GM18873 (cell line): ENCODE results near the gene EIF4A3.

Experiments used
- ATAC-seq: cut with Tn5 transposase; IDR thresholded peaks from one replicate; pipeline ENCODE4 v1.9.1; 2021; ENCODE audit warnings: mild to moderate bottlenecking, moderate library complexity, moderate number of reproducible peaks; ENCODE audit not compliant: unreplicated experiment, low FRiP score

The EIF4A3 gene

GRCh38 chr17:80116276-80116920 is 30.5 kb downstream of the EIF4A3 start:
- no peak for ATAC-seq

DNA sequence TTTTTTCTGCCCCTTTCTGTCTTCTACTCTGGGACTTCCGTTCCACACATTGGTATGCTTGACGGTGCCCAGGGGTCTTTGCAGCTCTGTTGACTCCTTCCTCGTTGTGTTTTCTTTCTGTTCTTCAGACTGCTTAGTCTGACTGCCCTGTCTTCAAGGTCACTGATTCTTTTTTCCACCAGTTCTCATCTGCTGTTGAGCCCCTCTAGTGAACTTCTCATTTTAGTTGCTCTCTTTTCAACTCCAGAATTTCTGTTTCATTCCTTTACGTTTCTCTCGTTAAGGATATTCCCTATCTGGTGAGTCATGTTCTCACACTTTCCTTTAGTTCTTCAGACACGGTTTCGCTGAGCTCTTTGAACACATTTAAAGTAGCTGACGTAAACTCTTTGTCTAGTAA is 31.8 kb downstream of the EIF4A3 start:
- ATAC-seq: no peak

- ATAC-seq: no peak
Observed at GRCh38 chr17:80114758-80115157, 32.2 kb downstream of the EIF4A3 start.

DNA sequence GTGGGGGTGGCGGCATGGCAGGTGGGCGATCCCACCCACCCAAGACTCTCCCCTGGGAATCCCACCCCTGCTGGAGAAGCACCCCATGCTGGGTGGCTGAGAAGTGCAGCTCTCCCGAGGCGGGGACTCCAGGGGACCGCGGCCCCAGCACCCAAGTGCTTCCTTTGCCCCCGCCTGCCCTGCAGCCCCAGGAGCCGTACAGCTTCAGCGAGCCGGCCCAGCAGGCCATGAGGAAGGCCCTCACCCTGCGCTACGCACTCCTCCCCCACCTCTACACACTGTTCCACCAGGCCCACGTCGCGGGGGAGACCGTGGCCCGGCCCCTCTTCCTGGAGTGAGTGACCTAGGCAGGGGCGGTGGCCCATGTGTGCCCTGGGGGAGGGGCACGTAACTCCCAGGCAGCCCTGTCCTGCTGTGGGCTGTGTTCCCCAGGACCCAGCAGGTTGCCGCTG is 33.9 kb downstream of the EIF4A3 start:
- ATAC-seq: no peak

- no peak for ATAC-seq
Observed at GRCh38 chr17:80112471-80113032, 34.4 kb downstream of the EIF4A3 start.

DNA sequence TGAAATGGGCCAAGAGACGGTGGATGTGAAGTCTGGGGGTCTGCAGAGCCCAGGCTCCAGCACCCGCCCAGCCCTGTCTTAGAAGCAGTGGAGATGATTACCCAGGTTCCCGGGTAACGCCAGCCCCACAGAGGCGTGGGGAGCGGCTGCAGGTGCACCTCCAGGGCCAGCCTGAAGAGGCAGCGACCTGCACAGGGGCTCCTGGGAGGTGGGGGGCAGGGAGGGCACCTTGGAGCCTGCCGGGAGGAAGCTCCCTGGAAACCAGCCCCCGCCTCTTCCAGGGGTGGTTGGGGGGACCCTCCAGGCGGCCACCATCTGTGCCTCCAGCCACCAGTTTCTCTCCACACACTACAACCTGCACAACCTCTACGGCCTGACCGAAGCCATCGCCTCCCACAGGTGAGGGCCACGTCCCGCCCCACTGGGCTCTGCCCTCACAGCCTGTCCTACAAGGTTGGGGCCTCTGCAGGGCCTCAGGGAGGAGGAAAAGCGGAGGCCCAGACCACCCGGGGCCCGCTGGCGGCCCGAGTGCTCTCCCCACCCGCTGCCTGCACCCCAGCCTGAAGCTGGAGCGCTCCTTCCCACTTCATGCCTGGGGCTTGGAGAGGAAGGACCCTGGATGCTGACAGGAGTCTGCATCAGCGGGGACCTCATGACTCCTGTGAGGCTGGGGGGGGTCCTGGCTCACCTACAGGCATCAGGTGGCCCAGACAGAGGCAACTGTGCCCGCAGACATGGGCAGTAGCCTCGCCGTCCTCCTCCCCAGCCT is 35.0 kb downstream of the EIF4A3 start:
- ATAC-seq: no peak

DNA sequence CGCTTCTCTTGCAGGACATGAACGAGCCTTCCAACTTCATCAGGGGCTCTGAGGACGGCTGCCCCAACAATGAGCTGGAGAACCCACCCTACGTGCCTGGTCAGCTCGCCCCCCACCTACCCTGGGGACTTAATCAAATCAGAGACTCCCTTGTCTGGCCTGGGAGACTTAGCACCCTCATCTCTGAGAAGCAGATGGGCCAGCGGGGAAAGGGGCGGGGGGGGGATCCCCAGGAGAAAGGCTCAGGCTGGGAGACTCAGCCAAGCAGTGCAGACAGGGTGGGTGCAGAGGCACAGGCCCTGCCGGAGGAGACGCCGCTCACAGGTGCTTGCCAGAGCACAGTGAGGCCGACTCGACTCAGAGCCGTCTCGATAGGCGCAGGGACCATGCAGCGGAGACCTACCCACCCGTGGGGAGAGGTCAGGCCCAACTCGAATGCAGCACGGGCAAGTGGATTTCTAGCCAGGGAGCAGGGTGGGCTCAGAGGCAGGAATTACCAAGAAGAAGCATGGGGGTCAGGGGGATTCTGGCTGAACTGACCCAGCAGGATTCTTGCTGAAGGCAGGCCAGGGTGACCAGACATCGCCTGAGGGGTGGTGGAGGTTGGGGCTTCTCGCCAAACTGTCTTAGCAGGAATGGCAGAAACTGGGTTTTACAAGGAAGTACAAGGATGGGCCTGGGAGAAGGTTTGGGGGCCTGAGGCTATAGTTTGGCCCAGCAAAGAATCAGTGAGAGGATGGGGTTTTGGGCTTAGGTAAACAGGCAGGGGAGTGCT is 35.8 kb downstream of the EIF4A3 start:
- no peak for ATAC-seq

DNA sequence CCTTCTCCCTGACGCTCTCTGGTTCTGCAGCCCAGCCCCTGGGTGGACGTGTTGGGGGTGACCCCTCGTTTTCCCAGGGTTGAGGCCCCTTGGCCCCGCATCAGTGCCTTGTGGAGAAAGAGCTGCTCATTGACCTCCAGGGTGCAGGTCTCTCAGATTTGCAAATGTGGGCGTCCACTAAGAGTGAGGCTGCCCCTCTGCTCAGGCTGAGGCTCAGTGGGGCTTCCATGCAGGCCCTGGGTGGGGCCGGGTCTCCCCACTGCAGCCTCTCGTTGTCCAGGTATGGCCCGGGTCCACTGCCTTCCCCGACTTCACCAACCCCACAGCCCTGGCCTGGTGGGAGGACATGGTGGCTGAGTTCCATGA is 36.5 kb downstream of the EIF4A3 start:
- no peak for ATAC-seq

DNA sequence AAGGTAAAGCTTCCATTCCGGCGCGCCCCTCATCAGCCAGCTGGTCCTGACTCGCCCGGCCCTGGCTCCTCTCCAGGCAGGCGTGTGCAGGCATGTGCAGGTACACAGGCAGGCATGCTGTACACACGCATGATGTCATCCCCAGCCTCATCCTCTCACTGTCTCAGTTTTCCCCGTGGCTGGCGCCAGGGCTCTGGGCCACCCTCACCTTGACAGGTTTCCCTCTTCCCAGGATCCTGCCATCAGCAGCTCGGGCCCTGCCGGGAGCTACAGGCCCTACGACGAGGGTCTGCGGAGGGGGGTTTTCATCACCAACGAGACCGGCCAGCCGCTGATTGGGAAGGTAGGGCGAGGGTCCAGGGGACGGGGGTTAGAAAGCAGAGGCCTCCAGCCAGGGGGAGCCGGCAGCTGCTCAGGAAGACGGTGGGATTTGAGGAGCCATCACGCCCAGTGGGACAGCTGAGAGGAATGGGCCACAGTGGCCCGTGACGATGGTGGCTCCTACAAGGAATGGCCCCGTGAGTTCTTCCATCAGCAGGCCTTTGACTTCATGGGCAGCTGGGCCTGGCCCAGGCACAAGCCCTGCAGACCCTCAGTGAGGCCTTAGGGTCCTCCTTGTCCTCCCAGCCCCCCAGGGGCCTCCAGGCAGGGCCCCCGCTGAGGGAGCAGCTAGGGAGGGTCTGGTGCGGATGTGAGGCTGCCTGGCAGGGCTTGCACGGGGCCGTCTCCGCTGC is 37.0 kb downstream of the EIF4A3 start:
- no peak for ATAC-seq

GRCh38 chr17:80109066-80109660 is 37.8 kb downstream of the EIF4A3 start:
- no peak for ATAC-seq

DNA sequence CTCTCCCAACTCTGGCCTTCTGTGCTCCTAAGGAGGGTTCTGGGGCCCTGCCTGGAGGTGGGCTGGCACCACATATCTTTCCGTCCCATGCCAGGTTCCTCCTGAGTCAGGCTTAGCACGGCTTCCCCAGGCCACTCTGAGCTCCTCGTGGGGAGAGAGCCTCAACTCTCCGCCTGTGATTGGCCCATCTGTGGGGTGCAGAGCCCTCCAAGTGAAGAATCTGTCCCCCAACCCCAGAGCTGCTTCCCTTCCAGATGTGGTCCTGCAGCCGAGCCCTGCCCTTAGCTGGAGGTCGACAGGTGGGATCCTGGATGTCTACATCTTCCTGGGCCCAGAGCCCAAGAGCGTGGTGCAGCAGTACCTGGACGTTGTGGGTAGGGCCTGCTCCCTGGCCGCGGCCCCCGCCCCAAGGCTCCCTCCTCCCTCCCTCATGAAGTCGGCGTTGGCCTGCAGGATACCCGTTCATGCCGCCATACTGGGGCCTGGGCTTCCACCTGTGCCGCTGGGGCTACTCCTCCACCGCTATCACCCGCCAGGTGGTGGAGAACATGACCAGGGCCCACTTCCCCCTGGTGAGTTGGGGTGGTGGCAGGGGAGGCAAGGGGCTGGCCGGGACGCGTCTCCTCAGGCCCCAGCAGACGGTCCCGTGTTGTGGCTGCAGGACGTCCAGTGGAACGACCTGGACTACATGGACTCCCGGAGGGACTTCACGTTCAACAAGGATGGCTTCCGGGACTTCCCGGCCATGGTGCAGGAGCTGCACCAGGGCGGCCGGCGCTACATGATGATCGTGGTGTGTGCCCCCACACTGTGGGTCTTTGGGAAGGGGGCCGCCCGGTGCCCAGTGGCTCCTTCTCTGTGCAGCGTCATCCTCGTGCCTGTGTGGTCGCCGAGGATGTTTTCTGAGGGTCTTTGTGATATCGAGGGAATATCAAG is 38.6 kb downstream of the EIF4A3 start:
- no peak for ATAC-seq

DNA sequence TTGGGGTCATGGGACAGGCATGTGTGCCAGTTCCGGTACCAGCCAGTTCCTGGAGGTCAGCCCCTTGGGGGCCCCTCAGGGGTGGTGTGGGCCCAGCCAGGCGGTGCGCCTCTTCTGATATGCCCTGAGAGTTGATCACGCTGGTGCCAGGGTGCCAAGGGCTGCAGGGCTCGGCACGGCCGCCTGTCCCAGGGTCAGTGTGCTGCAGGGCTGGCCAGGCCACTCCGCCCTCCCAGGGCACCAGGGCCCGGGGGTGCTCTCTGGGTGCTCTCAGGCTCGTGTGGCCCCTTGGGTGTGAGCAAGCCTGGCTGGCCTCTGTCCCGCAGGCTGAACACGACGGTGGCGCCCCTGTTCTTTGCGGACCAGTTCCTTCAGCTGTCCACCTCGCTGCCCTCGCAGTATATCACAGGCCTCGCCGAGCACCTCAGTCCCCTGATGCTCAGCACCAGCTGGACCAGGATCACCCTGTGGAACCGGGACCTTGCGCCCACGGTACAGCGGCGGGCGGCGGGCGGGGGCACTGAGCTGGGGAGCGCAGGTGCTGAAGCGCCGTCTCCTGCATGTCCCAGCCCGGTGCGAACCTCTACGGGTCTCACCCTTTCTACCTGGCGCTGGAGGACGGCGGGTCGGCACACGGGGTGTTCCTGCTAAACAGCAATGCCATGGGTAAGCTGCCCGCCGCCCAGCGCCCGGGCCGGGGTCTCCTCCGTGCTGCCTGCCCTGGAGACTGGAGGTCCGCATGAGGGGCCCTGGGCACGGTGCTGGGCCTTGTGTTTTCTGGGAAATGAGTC is 39.5 kb downstream of the EIF4A3 start:
- ATAC-seq: no peak

DNA sequence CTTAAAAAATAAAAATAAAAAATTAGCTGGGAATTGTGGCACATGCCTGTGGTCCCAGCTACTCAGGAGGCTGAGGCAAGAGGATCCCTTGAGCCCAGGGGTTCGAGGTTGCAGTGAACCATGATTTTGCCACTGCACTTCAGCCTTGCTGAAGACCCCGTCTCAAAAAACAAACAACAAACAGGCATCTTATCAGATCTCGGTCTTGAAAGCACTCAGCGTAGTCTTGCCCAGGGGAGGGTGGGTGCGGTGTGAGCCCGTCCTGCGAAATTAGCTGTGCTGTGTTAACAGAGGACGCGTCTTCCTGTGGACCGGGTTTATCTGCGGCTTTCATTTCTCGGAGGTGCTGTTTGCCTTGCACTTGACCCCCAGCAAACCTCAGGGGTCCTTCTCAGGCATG is 40.2 kb downstream of the EIF4A3 start:
- ATAC-seq: no peak

GRCh38 chr17:80106176-80106575 is 40.8 kb downstream of the EIF4A3 start:
- ATAC-seq: no peak

DNA sequence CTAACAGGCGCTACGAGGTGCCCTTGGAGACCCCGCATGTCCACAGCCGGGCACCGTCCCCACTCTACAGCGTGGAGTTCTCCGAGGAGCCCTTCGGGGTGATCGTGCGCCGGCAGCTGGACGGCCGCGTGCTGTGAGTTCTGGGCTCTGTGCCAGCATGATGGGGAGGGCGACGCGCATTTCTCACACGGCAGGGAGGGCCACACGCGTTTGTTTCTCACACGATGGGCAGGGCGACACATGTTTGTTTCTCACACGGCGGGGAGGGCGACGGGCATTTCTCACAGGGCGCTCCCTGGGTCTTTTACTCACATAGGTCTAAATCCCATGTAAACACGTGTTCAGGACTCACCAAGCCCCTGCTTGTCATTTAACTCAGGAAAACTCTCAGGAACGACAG is 41.2 kb downstream of the EIF4A3 start:
- no peak for ATAC-seq

DNA sequence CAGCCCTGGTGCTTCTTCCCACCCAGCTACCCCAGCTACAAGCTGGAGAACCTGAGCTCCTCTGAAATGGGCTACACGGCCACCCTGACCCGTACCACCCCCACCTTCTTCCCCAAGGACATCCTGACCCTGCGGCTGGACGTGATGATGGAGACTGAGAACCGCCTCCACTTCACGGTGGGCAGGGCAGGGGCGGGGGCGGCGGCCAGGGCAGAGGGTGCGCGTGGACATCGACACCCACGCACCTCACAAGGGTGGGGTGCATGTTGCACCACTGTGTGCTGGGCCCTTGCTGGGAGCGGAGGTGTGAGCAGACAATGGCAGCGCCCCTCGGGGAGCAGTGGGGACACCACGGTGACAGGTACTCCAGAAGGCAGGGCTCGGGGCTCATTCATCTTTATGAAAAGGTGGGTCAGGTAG is 42.0 kb downstream of the EIF4A3 start:
- ATAC-seq: no peak

DNA sequence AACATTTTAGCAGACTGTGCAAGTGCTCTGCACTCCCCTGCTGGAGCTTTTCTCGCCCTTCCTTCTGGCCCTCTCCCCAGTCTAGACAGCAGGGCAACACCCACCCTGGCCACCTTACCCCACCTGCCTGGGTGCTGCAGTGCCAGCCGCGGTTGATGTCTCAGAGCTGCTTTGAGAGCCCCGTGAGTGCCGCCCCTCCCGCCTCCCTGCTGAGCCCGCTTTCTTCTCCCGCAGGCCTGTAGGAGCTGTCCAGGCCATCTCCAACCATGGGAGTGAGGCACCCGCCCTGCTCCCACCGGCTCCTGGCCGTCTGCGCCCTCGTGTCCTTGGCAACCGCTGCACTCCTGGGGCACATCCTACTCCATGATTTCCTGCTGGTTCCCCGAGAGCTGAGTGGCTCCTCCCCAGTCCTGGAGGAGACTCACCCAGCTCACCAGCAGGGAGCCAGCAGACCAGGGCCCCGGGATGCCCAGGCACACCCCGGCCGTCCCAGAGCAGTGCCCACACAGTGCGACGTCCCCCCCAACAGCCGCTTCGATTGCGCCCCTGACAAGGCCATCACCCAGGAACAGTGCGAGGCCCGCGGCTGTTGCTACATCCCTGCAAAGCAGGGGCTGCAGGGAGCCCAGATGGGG is 42.5 kb downstream of the EIF4A3 start:
- ATAC-seq: no peak
